ENCODE measurements around the gene HOXB13.
"Not testable (repeated sequence)": the region's sequence is repeated elsewhere in the genome, so short reads cannot be mapped to it uniquely, and the experiment has no call there.

The HOXB13 gene

GRCh38 chr17:48725288-48726064, 3.1 kb downstream of the HOXB13 start:
- DNase-seq = no peak

GRCh38 chr17:48725004-48725287, 3.6 kb downstream of the HOXB13 start:
- no peak for DNase-seq

GRCh38 chr17:48724251-48725003, 4.1 kb downstream of the HOXB13 start:
- peak; percentile 86 for DNase-seq

DNA sequence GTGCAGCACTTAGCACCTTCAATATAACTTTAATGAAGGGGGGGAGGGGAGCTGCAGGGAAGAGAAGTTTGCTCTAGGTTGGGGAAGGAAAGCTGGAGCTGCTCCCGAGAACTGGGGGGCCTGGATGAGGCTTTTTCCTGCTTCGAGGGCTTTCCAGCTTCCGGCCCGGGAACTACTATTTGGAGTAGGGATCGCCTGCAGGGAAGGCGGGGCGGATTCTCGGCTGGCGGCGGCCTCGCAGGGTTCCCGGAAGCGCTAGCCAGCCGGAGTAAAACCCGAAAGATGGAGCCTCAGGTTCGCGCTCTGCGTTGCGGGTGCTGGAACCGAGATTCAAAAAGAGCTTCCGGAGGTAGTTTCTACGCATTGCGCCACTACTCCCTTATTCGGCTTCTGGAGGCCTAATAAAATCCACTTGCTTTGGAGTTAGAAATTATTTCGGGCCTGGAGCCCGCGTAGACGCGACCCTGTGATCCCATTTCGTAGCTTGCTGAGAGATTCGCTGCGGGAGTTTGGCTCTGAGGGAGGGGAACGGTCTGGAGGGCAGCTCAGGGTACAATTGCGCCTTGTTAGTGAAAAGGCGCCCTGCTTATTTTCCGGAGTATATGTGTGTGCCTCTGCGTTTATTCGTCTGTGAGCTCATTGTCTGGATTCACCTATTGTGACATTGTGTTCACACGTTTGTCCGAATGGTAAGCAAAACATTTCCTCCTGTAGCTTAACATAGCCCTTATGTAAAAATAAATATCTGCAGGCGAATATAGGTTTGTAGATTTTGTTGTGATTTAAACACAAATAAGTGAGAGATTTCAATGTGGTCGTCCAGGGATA, 4.9 kb downstream of the HOXB13 start:
- DNase-seq = no peak

- DNase-seq = no peak
Observed at GRCh38 chr17:48722915-48723422, 5.6 kb downstream of the HOXB13 start, which contains the start of gene PRAC2. Gene PRAC2 (plus strand): TSS chr17:48723185. CDS start chr17:48724411, 1,226 bp downstream.

DNA sequence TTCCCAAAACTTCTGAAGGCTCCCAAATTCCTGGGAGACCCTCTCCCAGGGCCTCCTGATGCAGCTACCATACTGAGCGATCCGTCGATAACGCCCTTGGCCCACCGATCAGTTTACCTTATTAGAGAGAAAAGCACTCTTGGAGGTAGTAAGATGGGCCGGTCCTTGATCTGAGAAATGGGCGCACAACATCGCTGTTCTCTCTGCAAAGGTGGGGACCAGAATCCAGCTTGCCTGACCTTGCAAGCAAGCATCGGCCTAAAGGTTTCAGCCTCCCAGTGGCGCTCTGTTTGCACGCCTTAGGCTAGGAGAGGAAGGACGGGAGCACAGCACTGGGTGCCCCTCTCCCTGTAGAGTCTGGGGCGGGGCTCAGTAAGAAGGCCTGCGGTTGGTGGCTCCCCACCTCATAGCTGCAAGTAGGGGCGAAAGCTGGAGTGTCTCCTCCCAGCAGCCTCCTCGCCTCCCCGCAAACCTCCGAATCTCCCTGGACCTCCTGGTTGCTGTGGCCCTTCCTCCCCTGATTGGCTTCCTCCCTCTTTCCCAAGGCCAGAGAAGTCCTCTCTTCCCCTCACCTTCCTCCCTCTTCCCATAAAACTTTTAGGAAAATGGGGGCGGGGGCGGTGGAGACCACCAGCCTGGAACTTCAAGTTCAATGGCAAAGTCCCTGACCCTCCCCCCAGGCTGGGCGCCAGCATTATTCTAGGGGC, 6.2 kb downstream of the HOXB13 start, which contains the start of gene PRAC1:
Gene PRAC1 (minus strand): TSS at position 318 of the 707 bp plus-strand sequence. CDS start 126 bp downstream, at position 192.
- no peak for DNase-seq

GRCh38 chr17:48721009-48721402, 7.5 kb downstream of the HOXB13 start:
- DNase-seq = no peak

GRCh38 chr17:48720266-48721008, 8.1 kb downstream of the HOXB13 start:
- no peak for DNase-seq

- DNase-seq = no peak
Observed at GRCh38 chr17:48719642-48720265, 8.8 kb downstream of the HOXB13 start.

- no peak for DNase-seq
Observed at GRCh38 chr17:48718761-48719641, 9.5 kb downstream of the HOXB13 start.

DNA sequence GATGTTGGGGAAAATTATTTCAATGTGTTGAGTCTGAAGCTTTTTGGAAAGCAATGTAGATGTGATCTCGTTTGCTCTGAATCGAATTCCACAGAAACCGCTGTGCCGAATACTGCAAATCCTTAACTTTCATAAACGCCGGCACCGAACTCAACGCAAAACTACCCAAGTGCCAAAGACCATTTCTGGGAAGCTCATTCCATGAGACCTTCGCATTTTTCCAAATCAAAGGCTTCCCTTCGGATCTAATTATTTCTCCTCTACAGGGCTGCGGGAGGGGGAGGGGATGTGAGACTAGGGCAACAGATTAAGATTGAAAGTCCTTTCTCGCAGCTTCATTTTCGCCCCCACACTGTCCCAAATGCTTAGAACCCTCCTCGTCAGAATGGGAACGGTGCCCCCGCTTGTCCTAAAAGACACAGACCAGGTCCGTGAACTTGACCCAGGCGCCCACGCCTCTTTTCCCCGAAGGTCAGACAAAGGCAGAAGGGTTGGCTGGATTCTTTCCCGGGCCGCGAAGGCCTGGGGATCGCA, 10.3 kb downstream of the HOXB13 start:
- no peak for DNase-seq

GRCh38 chr17:48717367-48718226, 11.0 kb downstream of the HOXB13 start:
- DNase-seq = no peak

DNA sequence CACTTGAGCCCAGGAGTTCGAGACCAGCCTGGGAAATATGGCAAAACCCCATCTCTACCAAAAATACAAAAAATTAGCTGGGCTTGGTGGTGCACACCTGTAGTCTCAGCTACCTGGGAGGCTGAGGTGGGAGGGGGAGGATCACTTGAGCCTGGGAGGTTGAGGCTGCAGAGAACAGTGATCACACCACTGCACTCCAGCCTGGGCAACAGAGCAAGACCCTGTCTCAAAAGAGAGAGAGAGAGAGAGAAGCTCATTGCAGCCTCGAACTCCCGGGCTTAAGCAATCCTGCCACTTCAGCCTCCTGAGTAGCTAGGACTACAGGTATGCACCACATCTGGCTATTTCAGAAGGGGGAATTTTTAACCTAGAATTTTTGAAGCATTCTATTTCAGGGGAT, 12.0 kb downstream of the HOXB13 start:
- DNase-seq = not testable (repeated sequence)

DNA sequence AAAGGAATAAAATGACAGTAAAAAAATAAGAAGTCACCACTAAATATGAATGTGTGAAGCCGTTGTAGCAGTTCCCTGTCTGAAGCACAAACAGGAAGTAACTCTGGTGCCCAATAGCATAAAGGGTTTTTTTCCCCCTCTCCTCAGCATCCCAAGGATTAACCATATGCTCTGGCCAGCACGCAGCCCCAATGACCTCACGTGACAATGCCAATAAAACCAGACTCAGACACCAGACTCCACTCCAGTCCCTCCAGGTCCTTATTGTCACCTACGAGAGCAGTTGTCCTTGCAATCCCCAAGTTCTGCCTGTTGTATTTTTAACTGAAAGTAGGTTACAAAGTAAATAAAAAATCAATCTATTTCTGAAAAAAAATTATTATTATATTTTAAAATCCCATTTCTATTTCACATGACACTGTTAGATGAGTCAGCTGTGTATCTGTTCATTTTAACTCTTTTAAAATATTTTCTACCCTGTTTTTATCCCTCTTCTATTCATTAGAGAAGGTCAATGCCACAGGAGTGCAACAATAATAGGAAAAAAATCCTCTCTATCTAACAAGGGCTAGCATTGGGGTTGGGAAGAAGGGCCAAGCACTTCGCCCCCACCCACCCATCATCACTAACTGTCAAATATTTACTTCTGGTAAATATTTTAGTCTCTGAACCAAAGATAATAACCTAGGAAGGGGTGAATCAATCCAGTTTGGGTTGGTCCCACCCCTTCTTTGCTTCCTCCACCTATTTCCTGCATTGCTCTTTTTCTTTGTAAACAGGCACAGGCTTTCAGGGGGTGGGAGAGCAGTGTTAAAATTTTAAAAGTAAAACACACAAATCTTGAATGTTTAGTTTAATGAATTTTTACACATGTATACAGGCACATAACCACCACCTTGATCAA, 12.8 kb downstream of the HOXB13 start:
- DNase-seq = no peak

- DNase-seq = no peak
Observed at GRCh38 chr17:48711128-48711527, 17.4 kb downstream of the HOXB13 start.

- DNase-seq = no peak
Observed at GRCh38 chr17:48704361-48705248, 23.9 kb downstream of the HOXB13 start.

All from activated CD8-positive, alpha-beta memory T cell treated with anti-CD3 and anti-CD28 coated beads for 24 hours (primary cell).